HG02970 (cell line): Measurements from ENCODE around the gene OTOG.

Experiments
- ATAC-seq: cut with Tn5 transposase; IDR thresholded peaks from one replicate; pipeline ENCODE4 v1.9.1; 2021; ENCODE audit warnings: mild to moderate bottlenecking, moderate library complexity, moderate number of reproducible peaks; ENCODE audit not compliant: unreplicated experiment, low FRiP score

Gene OTOG, protein sequence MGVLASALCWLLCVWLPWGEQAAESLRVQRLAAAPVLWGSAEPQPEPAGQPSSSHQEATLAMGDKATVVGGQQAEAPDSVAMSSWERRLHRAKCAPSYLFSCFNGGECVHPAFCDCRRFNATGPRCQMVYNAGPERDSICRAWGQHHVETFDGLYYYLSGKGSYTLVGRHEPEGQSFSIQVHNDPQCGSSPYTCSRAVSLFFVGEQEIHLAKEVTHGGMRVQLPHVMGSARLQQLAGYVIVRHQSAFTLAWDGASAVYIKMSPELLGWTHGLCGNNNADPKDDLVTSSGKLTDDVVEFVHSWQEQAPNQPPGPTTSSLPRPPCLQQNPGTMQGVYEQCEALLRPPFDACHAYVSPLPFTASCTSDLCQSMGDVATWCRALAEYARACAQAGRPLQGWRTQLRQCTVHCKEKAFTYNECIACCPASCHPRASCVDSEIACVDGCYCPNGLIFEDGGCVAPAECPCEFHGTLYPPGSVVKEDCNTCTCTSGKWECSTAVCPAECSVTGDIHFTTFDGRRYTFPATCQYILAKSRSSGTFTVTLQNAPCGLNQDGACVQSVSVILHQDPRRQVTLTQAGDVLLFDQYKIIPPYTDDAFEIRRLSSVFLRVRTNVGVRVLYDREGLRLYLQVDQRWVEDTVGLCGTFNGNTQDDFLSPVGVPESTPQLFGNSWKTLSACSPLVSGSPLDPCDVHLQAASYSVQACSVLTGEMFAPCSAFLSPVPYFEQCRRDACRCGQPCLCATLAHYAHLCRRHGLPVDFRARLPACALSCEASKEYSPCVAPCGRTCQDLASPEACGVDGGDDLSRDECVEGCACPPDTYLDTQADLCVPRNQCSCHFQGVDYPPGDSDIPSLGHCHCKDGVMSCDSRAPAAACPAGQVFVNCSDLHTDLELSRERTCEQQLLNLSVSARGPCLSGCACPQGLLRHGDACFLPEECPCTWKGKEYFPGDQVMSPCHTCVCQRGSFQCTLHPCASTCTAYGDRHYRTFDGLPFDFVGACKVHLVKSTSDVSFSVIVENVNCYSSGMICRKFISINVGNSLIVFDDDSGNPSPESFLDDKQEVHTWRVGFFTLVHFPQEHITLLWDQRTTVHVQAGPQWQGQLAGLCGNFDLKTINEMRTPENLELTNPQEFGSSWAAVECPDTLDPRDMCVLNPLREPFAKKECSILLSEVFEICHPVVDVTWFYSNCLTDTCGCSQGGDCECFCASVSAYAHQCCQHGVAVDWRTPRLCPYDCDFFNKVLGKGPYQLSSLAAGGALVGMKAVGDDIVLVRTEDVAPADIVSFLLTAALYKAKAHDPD (N-terminal part only)

DNA sequence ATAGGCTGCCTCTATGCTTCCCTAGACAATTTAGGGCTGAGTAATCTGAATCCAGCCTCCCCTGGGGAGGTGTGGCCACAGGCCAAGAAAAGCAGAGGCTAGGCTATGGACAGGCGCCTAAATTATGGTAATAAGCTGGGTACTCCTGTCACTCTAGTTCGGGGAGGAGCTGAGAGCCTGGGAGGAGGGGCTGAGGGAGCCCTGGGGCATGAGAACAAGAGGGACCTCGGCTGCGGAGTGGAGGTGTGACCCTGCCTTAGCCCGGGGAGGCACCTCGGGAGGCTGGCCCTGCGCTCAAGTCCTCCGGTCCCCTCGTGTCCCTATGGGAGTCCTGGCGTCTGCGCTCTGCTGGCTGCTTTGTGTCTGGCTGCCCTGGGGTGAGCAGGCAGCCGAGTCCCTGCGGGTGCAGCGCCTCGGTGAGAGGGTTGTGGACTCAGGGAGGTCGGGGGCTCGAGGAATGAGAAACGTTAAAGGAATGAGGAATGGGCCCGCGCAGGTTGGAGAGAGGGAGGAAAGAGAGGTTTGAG, at the start of gene OTOG:
Gene OTOG, plus strand, starts transcription at position 209 of the 527 bp plus-strand sequence. Its CDS starts 114 bp downstream, at position 323.
- ATAC-seq = no peak

DNA sequence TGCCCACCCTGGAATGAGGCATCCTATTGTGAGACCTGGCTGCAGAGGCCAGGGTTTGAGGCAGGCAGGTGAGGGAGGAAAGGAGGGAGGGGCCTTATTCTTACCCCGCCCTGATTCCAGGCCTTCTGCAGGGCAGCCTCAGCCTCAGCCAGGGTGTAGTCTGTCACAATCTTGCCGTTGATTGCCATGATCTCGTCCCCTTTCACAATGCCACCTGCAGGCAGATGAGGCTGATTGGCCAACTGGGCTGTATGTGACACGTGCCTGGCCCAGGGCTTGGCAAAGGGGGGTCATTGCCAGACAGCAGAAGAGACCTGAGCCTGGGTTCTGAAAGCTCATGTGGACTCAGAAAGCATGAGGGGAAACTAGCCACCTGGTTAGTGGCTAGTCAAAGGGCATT, 49.0 kb upstream of the OTOG start:
- no peak for ATAC-seq

DNA sequence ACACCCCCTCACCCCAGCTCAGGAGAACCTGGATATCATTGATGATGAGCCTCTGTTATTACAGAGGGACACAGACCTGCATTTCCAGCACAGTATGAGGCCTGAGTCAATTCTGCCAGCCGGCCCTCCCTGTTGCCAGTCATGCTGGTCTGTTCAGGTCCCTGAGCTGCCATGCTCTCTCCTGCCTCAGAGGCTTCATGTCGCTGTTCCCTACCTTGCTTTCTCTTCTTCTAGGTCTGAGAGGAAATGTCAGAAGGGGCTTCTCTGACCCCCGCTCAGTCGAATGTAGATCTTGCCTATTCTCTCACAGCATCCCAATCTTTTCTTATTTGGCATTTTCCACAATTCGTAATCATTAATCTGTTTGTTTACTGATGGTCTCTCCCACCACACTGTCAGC, 48.6 kb upstream of the OTOG start:
- no peak for ATAC-seq

DNA sequence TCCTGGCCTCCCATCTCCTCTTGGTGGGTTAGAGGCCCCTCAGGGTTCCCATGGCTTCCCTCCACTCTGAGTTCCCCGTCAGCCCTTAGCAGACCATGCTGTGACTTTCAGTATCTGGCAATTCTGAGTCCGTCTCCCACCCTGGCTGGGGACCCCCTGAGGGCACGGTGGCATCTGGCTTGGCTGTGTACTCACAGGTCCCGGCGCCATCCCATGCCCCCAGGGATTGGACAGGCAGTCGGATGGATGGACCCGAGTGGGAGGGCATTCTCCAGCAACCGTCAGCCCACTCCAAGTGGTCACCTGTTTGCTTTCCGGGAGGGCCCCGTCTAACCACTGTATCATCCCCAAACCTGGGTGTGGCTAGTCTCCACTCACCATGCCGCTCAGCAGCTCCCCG, 46.4 kb upstream of the OTOG start:
- ATAC-seq = no peak

DNA sequence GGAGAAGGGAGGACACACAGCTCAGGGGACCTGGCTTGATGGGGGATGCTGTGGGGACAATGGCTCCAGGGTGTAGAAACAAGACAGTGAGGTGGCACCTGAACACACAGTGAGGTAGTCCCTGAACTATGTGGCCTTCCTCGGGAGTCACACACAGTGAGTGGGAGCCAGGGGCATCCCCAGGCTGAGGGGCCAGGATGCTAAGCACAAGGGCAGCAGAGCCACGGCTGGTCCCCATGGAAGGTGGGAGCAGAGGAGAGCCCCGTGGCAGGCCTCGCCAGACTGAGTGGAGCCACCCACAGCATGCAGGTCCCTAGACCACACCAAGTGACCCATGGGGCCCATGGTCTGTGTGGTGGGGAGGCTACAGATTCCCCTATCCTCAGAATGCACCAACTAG, 44.4 kb upstream of the OTOG start:
- no peak for ATAC-seq

DNA sequence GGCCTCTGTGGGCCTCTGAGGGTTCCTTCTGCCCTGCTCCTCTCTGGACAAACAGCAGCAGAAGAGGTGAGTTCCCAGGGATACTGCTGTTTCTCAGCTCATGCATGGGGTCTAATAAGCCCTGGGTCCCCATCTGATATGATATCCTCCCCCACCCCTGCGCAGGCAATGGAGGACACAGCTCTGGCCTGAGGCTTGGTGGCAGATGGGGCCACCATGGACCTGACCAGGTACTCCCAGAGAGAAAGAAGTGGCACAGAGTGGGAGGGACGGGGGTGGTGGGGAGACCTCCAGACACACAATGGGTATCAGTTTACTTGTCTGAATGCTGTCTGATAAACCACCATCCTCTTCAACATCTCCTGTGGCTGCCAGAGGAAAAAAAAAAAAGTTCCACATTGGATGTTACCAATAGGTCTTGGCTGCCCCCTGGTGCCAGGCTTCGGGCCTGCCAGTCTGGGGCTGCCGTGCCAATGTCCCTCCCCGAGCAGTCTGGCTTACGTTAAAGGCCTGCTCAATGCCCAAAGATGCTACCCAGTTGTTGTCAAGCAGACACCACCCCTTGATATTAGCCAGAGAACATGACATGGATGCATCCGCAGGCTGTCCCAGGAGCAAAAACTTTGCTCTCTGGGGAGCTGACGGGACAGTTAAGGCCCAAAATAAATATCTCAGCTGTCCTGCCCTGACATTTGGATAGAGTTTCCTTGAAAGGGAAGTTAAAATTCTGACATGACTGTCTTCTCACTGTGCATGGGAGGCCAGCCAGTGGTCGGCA, 42.5 kb upstream of the OTOG start:
- no peak for ATAC-seq

DNA sequence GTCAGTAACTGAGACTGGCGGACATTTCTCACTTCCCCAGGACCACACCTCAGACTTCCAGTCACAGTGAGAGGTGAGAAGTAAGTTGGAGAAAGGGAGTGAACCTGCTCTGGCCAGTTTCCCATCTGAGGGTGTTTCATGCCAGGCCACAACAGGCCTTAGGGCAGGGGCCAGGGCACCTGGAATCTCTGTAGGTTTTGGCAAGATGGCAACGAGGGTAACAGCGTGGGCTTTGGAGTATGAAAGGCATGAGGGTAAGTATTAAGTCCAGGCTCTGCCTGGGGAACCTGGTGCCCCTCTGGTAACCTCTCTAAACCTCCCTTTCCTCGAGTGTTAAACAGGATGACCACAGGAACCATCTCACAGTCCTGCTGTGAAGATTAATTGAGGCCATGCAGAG, 41.9 kb upstream of the OTOG start:
- no peak for ATAC-seq

DNA sequence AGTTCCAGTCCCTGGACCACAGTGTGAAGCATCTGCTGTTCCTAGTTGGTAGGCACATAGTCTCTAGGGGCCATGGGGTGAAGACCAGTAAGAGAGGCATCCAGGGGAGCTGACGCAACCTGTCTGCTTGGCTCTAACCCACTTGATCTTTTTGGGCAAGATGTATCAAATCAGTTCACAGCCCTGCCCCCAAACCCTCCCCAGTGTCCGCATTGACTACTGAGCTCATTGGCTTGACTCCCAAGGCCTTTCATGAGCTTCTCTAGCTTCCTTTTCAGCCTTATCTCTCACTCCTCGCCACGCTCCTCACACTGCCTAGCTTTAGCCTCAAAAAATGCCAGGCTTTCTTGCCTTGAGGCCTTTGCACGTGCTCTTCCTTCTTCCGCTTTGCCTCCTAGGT, 40.7 kb upstream of the OTOG start:
- no peak for ATAC-seq

DNA sequence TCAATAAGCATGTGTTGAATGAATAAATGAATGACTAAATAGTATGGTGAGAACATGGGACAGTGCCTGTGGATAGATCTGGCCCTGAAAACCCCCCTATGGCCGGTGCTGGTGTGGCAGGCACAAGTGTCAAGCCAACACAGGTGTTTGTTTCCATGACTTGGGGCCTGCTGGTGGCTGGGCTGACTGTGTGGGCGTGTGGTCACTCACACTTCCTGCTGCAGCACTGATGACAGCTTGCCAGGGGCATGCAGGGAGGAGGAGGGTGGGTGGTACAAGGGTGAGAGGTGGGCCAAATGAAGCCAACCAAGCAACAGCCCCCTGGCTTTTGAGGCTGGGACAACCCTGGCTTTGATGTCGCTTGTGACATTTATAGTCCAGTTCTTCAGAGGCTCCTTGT, 40.1 kb upstream of the OTOG start:
- ATAC-seq = no peak

DNA sequence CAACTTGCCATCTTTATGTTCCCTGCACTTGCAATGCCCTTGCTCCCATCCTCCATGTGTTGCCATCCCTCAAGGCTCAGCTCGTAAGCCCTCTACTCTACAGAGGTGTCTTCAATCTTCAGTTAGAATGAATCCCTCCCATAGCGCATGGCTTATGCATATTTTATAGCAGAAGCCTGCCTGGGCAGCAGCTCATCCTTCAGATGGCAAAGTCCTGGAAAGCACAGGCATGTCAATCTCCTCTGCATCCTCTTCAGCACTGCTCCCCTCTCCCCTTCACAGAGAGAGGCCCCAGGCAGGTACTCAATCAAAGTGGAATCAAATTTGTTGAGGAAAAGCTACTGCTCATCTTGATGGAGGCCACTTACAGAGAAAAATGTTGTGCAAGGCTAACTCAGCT, 39.3 kb upstream of the OTOG start:
- no peak for ATAC-seq

DNA sequence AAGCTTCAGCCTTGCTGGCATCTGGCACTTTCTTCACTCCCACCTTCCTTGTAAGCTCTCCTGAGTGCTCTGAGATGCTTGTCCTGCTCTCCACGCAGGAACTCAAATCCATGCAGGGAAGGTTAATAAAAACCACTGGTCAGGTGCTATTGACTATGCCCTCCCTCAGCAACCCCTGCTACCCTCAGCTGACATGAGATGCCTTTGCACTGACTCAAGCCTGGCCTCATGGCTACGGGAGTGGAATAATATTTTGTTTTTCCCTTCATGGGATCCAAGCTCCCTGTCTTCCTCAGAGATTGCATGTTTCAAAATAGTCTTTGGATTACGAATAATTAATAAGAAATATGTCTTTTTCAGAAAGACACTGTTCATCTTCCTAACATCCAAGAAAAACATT, 38.8 kb upstream of the OTOG start:
- ATAC-seq = no peak

DNA sequence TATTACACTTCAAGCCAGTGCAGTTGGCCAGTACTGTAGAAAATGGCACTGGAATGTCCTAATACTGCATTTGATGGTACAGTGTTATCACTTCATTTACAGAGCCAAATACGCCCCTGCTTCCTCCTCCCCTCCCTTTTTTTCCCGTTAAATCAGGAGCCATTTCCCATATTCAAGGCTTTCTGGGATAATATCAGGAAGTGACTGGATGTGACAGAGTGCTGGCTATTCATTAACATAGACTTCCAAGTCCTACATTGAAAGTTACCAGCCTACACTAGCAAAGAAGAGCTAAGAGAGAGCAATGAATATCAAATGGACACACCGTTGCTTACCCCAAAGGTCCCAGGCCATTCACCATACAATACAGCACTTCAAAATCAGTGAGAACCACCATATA, 38.3 kb upstream of the OTOG start:
- no peak for ATAC-seq

DNA sequence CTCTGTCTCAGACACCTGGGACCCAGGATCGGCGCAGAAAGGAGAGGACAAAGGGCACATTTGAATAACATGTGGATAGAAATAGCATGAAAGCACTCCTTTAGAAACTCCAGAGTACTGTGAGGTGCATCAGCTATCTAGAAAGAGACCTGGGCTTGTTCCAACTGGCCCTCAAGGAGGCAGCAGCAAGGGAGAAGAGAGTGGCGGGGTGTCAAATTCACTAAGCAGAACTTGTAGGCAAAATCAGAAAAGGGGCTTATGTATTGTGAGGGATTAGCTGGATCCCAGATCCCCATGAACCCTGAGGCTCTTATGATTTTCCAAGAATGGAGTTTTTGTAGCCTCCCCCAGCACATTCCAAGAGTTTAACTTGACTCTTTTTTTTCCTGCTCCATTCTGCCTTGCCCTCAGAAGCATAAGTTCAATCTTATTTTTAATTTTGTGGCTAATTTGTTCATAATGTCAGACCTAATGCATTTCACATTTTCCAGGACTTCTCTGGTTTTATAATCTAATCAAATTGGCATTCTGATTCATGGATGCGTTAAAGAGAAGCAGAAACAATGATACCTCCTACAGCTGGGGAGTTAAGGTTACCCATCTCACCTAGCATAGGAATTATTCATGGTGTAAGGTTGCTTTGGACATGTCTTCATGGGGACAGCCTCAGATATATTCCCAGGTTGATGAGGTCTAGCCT, 36.4 kb upstream of the OTOG start:
- no peak for ATAC-seq

DNA sequence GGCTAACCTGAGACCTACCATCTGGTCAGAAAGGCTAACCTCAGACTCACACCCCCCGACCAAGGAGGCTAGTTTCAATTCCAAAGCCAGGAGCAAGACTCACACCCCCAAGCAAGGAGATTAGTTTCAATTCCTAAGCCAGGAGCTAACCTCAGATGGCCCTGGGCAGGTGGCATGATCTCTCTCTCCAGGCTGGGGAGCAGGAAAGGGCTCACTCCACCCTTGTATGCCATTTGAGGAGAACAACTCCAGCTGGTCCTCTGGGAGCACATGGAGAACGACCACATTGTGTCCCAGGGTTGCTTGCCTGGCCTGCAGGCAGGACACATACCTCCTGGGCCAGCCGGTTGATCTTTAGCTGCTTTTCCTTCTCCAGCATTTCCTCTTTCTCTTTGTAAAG, 35.5 kb upstream of the OTOG start:
- ATAC-seq = no peak

DNA sequence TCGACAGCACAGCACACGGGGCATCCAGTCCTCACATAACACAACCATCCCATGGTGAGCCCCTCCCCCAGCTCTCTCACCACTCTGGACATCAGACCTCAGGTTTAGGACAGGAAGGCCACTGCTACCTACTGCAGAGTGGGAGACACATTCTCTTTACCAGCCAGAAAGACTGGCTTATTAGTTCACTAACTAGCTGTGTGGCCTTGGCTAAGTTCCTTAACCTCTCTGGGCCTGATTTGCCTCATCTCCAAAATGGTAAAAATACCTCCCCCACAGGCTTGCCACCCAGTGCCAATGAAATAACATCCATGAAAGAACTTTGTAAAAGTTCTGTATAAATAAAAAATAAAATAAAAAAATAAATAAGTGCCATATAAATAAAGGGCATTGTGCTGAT, 35.0 kb upstream of the OTOG start:
- ATAC-seq = no peak

DNA sequence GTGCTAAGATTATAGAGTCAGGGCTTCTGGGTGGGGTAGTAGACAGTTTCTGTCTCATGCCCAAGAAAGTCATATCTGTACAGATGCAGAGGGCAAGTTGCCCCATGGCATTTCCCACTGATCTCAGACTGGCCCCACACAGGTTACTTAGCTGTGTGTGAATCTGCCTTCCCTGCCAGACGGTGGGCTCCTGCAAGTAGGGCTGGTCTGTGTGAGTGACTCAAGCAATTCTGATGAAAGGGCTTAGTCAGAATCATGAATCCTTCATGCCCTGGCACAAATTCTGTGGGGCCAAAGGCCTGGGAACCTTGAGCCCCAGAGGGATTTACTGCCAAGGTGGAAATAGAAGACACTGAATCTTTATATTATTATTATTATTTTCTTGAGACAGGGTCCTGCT, 33.2 kb upstream of the OTOG start:
- no peak for ATAC-seq

DNA sequence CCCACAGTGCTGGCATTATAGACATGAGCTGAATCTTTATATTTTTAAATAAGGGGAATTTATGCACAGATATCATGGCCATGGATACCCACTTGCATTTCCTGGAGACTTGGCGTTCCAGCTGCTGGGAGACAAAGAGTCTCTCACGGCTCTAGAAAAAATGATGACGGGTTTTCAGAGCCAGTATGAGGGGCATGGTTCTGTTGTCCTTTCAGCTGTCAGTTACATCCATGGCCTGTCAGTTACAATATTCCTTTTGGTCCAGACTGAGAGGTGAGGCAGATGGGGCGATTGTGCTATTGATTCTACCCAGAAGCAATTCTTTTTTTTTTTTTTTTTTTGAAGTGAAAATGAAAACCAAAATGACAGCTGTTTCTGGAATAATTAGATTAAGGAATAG, 32.6 kb upstream of the OTOG start:
- no peak for ATAC-seq

DNA sequence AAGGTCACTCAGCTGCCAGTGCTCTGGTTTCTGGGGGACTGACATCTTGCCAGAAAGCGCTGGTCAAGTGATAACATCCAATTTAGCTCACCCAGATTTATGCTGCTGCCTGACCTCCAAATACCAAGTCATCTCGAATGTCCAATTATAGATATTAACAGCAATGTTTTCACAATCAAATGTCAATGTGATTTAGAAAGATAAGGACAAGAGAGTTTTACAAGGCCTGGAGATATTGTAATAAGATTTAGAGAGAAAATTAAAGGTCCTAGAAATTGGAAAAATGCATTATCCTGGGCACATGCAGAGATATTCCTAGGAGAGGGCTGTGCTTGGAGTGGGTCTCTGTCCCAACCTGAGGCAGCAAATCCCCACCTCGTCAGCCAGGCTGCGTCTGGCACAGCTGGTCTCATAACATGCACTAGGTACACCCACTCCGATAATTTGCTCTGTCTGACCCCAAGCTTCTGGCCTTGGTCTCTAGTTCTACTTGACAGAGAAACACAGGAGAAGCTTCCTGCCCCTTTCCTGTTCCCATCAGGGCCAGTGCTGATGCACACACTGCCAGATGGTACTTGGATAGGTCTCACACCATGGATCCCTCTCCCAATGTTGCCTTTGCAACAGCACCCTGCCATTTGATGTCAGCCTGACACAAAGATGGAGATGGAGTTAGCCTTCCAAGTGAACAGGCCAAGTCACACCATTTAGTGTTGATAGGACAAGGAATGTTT, 31.4 kb upstream of the OTOG start:
- ATAC-seq = no peak
